DND-41 (cell line): ENCODE results near the gene RNFT2.
A peak's percentile ranks its signal among the peaks of the same experiment; 100 is the strongest.
"Not testable (repeated sequence)": the region's sequence is repeated elsewhere in the genome, so short reads cannot be mapped to it uniquely, and the experiment has no call there.

Experiments used
- ATAC-seq: fragments of 200-7000 bp; cut with Tn5 transposase; 3 replicates; pipeline ENCODE4 v1.9.1; 2021; ENCODE audit warnings: low read depth; ENCODE audit not compliant: insufficient read depth
- DNase-seq: peaks from one replicate; pipeline ENCODE4 v3.0.0-alpha.2; 2020
- H2AFZ ChIP-seq: 2 replicates; pipeline ENCODE4 v1.6.0; 2012; ENCODE audit warnings: low read depth, low read length
- H3K27ac ChIP-seq: 2 replicates; pipeline ENCODE4 v1.5.1; 2012; ENCODE audit warnings: low read length, inconsistent platforms
- H3K27me3 ChIP-seq: fragments of 200-600 bp; sonication (generic); 2 replicates; pipeline ENCODE4 v1.6.0; 2012; ENCODE audit warnings: low read length, mild to moderate bottlenecking, inconsistent platforms; ENCODE audit not compliant: insufficient read depth, poor library complexity
- H3K36me3 ChIP-seq: 2 replicates; pipeline ENCODE4 v1.5.1; 2012; ENCODE audit warnings: low read length, inconsistent platforms; ENCODE audit not compliant: insufficient read depth
- H3K4me1 ChIP-seq: 2 replicates; pipeline ENCODE4 v1.5.1; 2012; ENCODE audit warnings: mild to moderate bottlenecking, low read length; ENCODE audit not compliant: insufficient read depth
- H3K4me2 ChIP-seq: 2 replicates; pipeline ENCODE4 v1.6.0; 2012; ENCODE audit warnings: mild to moderate bottlenecking, moderate library complexity, low read length, inconsistent platforms; ENCODE audit not compliant: insufficient read depth
- H3K4me3 ChIP-seq, 2 experiments: fragments of 200-600 bp in 1 of 2; shearing (Covaris generic) in 1 of 2; 2 replicates each; pipeline ENCODE4 v1.5.1; 2012 to 2016; ENCODE audit warnings: inconsistent platforms in 2 of 2, low read length in 2 of 2, mild to moderate bottlenecking in 2 of 2, low read depth in 1 of 2, moderate library complexity in 1 of 2
- H3K79me2 ChIP-seq: 2 replicates; pipeline ENCODE4 v1.6.0; 2012; ENCODE audit warnings: low read length, inconsistent platforms; ENCODE audit not compliant: insufficient read depth
- H3K9ac ChIP-seq: 2 replicates; pipeline ENCODE4 v1.6.0; 2012; ENCODE audit warnings: low read depth, mild to moderate bottlenecking, inconsistent platforms, low read length, moderate library complexity
- H3K9me3 ChIP-seq: 2 replicates; pipeline ENCODE4 v1.5.1; 2012; ENCODE audit warnings: low read length, moderate library complexity, mild to moderate bottlenecking, inconsistent platforms; ENCODE audit not compliant: insufficient read depth, severe bottlenecking
- H4K20me1 ChIP-seq: 2 replicates; pipeline ENCODE4 v1.6.0; 2012; ENCODE audit warnings: low read length; ENCODE audit not compliant: insufficient read depth
- EZH2 ChIP-seq: IDR thresholded peaks from 3 replicates; pipeline ENCODE4 v1.6.1; 2012; ENCODE audit warnings: borderline replicate concordance, low read depth, mild to moderate bottlenecking, moderate library complexity, low read length, inconsistent platforms; ENCODE audit not compliant: severe bottlenecking
- TF ChIP-seq, protein P1 (sequence below): IDR thresholded peaks from 2 replicates; pipeline ENCODE4 v1.5.1; 2012; ENCODE audit warnings: borderline replicate concordance, low read length, moderate library complexity, mild to moderate bottlenecking; ENCODE audit not compliant: poor library complexity, severe bottlenecking; ENCODE audit errors: extremely low read depth

RNFT2 gene

GRCh38 chr12:116813271-116814041 lies 75.3 kb downstream of the RNFT2 start:
- DNase-seq, result no peak
- no peak overlapping the region for H2AFZ ChIP-seq
- H3K27ac ChIP-seq, result no peak overlapping the region

GRCh38 chr12:116814766-116815165 lies 76.7 kb downstream of the RNFT2 start:
- H3K9ac ChIP-seq, H2AFZ ChIP-seq, H3K79me2 ChIP-seq, H3K36me3 ChIP-seq, H3K27ac ChIP-seq, H3K9me3 ChIP-seq, H3K4me2 ChIP-seq, ATAC-seq, H4K20me1 ChIP-seq, H3K4me3 ChIP-seq, DNase-seq, H3K27me3 ChIP-seq: not testable (repeated sequence)
- peaks cover 16% of the 10 kb centered on the region for H3K4me1 ChIP-seq

More at GRCh38 chr12:116813271-116814041, 75.3 kb downstream of the RNFT2 start:
- no peak for TF ChIP-seq EZH2
- TF ChIP-seq, protein P1, sequence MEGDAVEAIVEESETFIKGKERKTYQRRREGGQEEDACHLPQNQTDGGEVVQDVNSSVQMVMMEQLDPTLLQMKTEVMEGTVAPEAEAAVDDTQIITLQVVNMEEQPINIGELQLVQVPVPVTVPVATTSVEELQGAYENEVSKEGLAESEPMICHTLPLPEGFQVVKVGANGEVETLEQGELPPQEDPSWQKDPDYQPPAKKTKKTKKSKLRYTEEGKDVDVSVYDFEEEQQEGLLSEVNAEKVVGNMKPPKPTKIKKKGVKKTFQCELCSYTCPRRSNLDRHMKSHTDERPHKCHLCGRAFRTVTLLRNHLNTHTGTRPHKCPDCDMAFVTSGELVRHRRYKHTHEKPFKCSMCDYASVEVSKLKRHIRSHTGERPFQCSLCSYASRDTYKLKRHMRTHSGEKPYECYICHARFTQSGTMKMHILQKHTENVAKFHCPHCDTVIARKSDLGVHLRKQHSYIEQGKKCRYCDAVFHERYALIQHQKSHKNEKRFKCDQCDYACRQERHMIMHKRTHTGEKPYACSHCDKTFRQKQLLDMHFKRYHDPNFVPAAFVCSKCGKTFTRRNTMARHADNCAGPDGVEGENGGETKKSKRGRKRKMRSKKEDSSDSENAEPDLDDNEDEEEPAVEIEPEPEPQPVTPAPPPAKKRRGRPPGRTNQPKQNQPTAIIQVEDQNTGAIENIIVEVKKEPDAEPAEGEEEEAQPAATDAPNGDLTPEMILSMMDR, result no peak
- Histone ChIP-seq H3K27me3 (no peaks in the 10 kb centered on the region), H3K4me3 (no peak overlapping the region), H3K4me2 (no peak overlapping the region), H3K9me3 (no peaks in the 10 kb centered on the region), H4K20me1 (no peaks in the 10 kb centered on the region), H3K36me3 (no peaks in the 10 kb centered on the region), H3K79me2 (0 out of 2 replicates have a peak, but pooled peaks cover 2% of the 10 kb centered on the region), H3K4me1 (peaks cover 7% of the 10 kb centered on the region), H3K9ac (no peak overlapping the region)
- ATAC-seq, result no peak

DNA sequence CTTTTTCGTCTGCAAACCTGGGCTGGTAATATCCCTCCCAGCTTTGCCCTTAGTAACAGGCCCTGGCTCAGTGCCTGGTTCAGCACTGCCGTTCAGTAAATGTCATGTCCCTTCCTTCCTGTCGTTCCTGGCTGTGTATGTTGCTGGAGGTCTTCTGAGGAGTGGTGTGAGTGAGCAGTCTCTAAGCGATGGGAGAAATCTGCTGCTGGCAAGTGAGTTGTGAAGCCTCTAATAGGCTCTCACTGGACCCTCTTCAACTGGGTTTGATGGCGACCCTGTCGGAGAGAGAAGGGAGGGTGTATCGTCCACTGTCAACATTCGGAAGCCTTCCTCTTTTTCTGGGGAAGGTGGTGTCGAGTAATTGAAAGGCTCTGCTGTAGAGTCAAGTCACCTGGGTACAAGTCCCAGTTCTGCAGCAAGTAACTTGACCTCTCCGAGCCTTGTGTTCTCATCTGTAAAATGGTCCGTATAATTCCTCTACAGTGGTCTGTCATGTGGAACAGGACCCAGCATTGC lies 80.3 kb downstream of the RNFT2 start:
- Histone ChIP-seq H3K4me3 (peak overlapping the region; percentile 61 to 83), H3K79me2 (0 out of 2 replicates have a peak, but pooled peaks cover 5% of the 10 kb centered on the region), H2AFZ (peak overlapping the region; percentile 98), H3K4me1 (peaks cover 19% of the 10 kb centered on the region), H3K9ac (peak overlapping the region; percentile 83), H3K27me3 (no peaks in the 10 kb centered on the region), H3K9me3 (no peaks in the 10 kb centered on the region), H3K27ac (peak overlapping the region; percentile 90), H3K36me3 (no peaks in the 10 kb centered on the region), H3K4me2 (peak overlapping the region; percentile 78), H4K20me1 (no peaks in the 10 kb centered on the region)
- TF ChIP-seq EZH2, result no peak
- TF ChIP-seq, protein P1, result no peak
- 0 out of 3 replicates have a peak, but pooled peaks have one; percentile 16 for ATAC-seq
- DNase-seq, result peak; percentile 31
